ENCODE results near the gene SUOX. TPM values are rescaled to one million over a fixed set of nuclear protein-coding genes. Genes with fewer than 3 reads are reported as not detected.
A peak's percentile ranks its signal among the peaks of the same experiment; 100 is the strongest.

Gene SUOX
- total RNA-seq, 2 experiments from 2014 or later = 2.4 to 2.7 TPM

GRCh38 chr12:56021889-56022497 lies 24.9 kb downstream of the SUOX start:
- Mint-ChIP-seq H3K27me3 (no peaks in the 10 kb centered on the region), H3K36me3 (peaks cover 2% of the 10 kb centered on the region), H3K27ac (peak overlapping the region; percentile 80), H3K4me1 (ENCODE audit: low read depth) (peaks cover 29% of the 10 kb centered on the region), H3K4me3 (peak overlapping the region; percentile 83), H3K9me3 (no peaks in the 10 kb centered on the region)
- DNase-seq = no peak
- ChIA-PET POLR2A (interaction anchor here (0.6 to 0.9 kb wide), 3 partner anchors 19 to 103 kb away, joined by 3 to 4 read pairs (median 3); no protein-coding TSS in a partner anchor), CTCF (interaction anchor here (1.0 to 5.1 kb wide), 5 partner anchors 18 to 284 kb away, joined by 3 to 35 read pairs (median 4); partner anchors contain the start of gene SUOX)
- intact Hi-C loops (cut with micrococcal nuclease) = loop anchor here (1.0 to 2.0 kb wide), 2 partner anchors 15 to 19 kb away; partner anchors contain the start of gene RPS26

GRCh38 chr12:56028511-56029165 lies 31.6 kb downstream of the SUOX start:
- DNase-seq = no peak
- Mint-ChIP-seq H3K27ac (no peak overlapping the region), H3K27me3 (no peaks in the 10 kb centered on the region), H3K36me3 (peaks cover 26% of the 10 kb centered on the region), H3K4me3 (no peak overlapping the region), H3K9me3 (no peaks in the 10 kb centered on the region), H3K4me1 (ENCODE audit: low read depth) (peaks cover 21% of the 10 kb centered on the region)
- intact Hi-C loops (cut with micrococcal nuclease) = loop anchor here (1.0 kb wide), 1 partner anchor 32 kb away; no protein-coding TSS in a partner anchor
- ChIA-PET CTCF (interaction anchor here (0.6 to 4.6 kb wide), 10 partner anchors 10 to 290 kb away, joined by 3 to 102 read pairs (median 6); partner anchors contain the start of gene SUOX), POLR2A (no interaction called here)

GRCh38 chr12:56029166-56029519 lies 32.1 kb downstream of the SUOX start:
- no peak overlapping the region for H3K27ac Mint-ChIP-seq
- intact Hi-C loops (cut with micrococcal nuclease) = loop anchor here (1.0 kb wide), 1 partner anchor 33 kb away; no protein-coding TSS in a partner anchor
- H3K27me3 Mint-ChIP-seq = no peaks in the 10 kb centered on the region
- H3K4me1 Mint-ChIP-seq (ENCODE audit: low read depth) = peaks cover 19% of the 10 kb centered on the region
- H3K4me3 Mint-ChIP-seq = no peak overlapping the region
- ChIA-PET POLR2A (no interaction called here), CTCF (interaction anchor here (0.6 to 4.6 kb wide), 21 partner anchors 10 to 1550 kb away, joined by 3 to 102 read pairs (median 3); partner anchors contain the start of genes RAB5B and SUOX)
- peaks cover 27% of the 10 kb centered on the region for H3K36me3 Mint-ChIP-seq
- no peak for DNase-seq
- no peaks in the 10 kb centered on the region for H3K9me3 Mint-ChIP-seq

- DNase-seq = peak; percentile 54
- Mint-ChIP-seq H3K27ac (no peak overlapping the region), H3K4me1 (ENCODE audit: low read depth) (peaks cover 19% of the 10 kb centered on the region), H3K9me3 (no peaks in the 10 kb centered on the region), H3K27me3 (no peaks in the 10 kb centered on the region), H3K36me3 (peaks cover 30% of the 10 kb centered on the region), H3K4me3 (no peak overlapping the region)
- intact Hi-C loops (cut with micrococcal nuclease) = loop anchor here (1.0 kb wide), 1 partner anchor 33 kb away; no protein-coding TSS in a partner anchor
- ChIA-PET CTCF (interaction anchor here (0.6 to 4.6 kb wide), 22 partner anchors 10 to 1550 kb away, joined by 3 to 102 read pairs (median 3); partner anchors contain the start of genes RAB5B and SUOX), POLR2A (no interaction called here)
Measured at GRCh38 chr12:56029666-56030293, 32.7 kb downstream of the SUOX start.

- peak; percentile 36 for DNase-seq
- CTCF ChIA-PET = interaction anchor here (4.6 kb wide), 1 partner anchor 36 kb away, joined by 20 read pairs; the partner anchor contains the start of gene SUOX
- Mint-ChIP-seq H3K9me3 (no peaks in the 10 kb centered on the region), H3K4me1 (ENCODE audit: low read depth) (peaks cover 19% of the 10 kb centered on the region), H3K27ac (peak overlapping the region; percentile 55), H3K36me3 (peaks cover 36% of the 10 kb centered on the region), H3K27me3 (no peaks in the 10 kb centered on the region), H3K4me3 (no peak overlapping the region)
- intact Hi-C loops (cut with micrococcal nuclease) = no loop called here
- POLR2A ChIA-PET = no interaction called here
Measured at GRCh38 chr12:56031987-56032386, 34.9 kb downstream of the SUOX start.

GRCh38 chr12:56034586-56035332 lies 37.7 kb downstream of the SUOX start:
- H3K4me1 Mint-ChIP-seq (ENCODE audit: low read depth) = peaks cover 18% of the 10 kb centered on the region

GRCh38 chr12:56037161-56037560 lies 40.1 kb downstream of the SUOX start:
- ChIA-PET CTCF (interaction anchor here (2.2 kb wide), 1 partner anchor 10 kb away, joined by 7 read pairs; no protein-coding TSS in a partner anchor), POLR2A (no interaction called here)
- Mint-ChIP-seq H3K36me3 (peaks cover 30% of the 10 kb centered on the region), H3K27ac (no peak overlapping the region), H3K4me1 (ENCODE audit: low read depth) (peaks cover 25% of the 10 kb centered on the region), H3K27me3 (no peaks in the 10 kb centered on the region), H3K4me3 (no peak overlapping the region), H3K9me3 (no peaks in the 10 kb centered on the region)
- DNase-seq = no peak
- intact Hi-C loops (cut with micrococcal nuclease) = no loop called here

More at GRCh38 chr12:56034586-56035332, 37.7 kb downstream of the SUOX start:
- POLR2A ChIA-PET = no interaction called here
- intact Hi-C loops (cut with micrococcal nuclease) = no loop called here
- no peak overlapping the region for H3K4me3 Mint-ChIP-seq
- DNase-seq = peak; percentile 17
- no peak overlapping the region for H3K27ac Mint-ChIP-seq
- peaks cover 34% of the 10 kb centered on the region for H3K36me3 Mint-ChIP-seq
- CTCF ChIA-PET = interaction anchor here (4.6 kb wide), 1 partner anchor 39 kb away, joined by 20 read pairs; the partner anchor contains the start of gene SUOX
- H3K9me3 Mint-ChIP-seq = no peaks in the 10 kb centered on the region
- H3K27me3 Mint-ChIP-seq = no peaks in the 10 kb centered on the region

- Mint-ChIP-seq H3K9me3 (no peaks in the 10 kb centered on the region), H3K36me3 (peaks cover 30% of the 10 kb centered on the region), H3K4me3 (no peak overlapping the region), H3K27ac (no peak overlapping the region), H3K4me1 (ENCODE audit: low read depth) (peaks cover 25% of the 10 kb centered on the region), H3K27me3 (no peaks in the 10 kb centered on the region)
- intact Hi-C loops (cut with micrococcal nuclease) = no loop called here
- ChIA-PET POLR2A (no interaction called here), CTCF (interaction anchor here (0.6 to 2.2 kb wide), 2 partner anchors 9 to 67 kb away, joined by 3 to 7 read pairs; no protein-coding TSS in a partner anchor)
- DNase-seq = no peak
Measured at GRCh38 chr12:56038022-56038655, 41.1 kb downstream of the SUOX start.

GRCh38 chr12:56040151-56040550 lies 43.1 kb downstream of the SUOX start:
- H3K27me3 Mint-ChIP-seq = no peaks in the 10 kb centered on the region
- CTCF ChIA-PET = interaction anchor here (0.6 to 3.2 kb wide), 10 partner anchors 11 to 392 kb away, joined by 3 to 26 read pairs (median 6); partner anchors contain the start of genes ESYT1, IKZF4 and PA2G4
- intact Hi-C loops (cut with micrococcal nuclease) = loop anchor here (2.0 to 10.0 kb wide), 5 partner anchors 19 to 595 kb away; partner anchors contain the start of genes BAZ2A, IKZF4, NABP2 and RNF41
- peak overlapping the region; percentile 98 for H3K27ac Mint-ChIP-seq
- no peaks in the 10 kb centered on the region for H3K9me3 Mint-ChIP-seq
- peak overlapping the region; percentile 98 for H3K4me3 Mint-ChIP-seq
- peaks cover 37% of the 10 kb centered on the region for H3K36me3 Mint-ChIP-seq
- H3K4me1 Mint-ChIP-seq (ENCODE audit: low read depth) = peaks cover 34% of the 10 kb centered on the region
- peak; percentile 41 for DNase-seq
- POLR2A ChIA-PET = interaction anchor here (0.6 to 1.4 kb wide), 4 partner anchors 18 to 1491 kb away, joined by 3 to 4 read pairs (median 4); partner anchors contain the start of gene IKZF4

GRCh38 chr12:56040963-56041551 lies 44.0 kb downstream of the SUOX start:
- Mint-ChIP-seq H3K9me3 (no peaks in the 10 kb centered on the region), H3K27me3 (no peaks in the 10 kb centered on the region), H3K4me1 (ENCODE audit: low read depth) (peaks cover 40% of the 10 kb centered on the region), H3K27ac (peak overlapping the region; percentile 98), H3K4me3 (peak overlapping the region; percentile 98), H3K36me3 (peaks cover 34% of the 10 kb centered on the region)
- intact Hi-C loops (cut with micrococcal nuclease) = loop anchor here (1.0 to 10.0 kb wide), 11 partner anchors 20 to 594 kb away; partner anchors contain the start of genes BAZ2A, IKZF4, NABP2 and PA2G4
- ChIA-PET POLR2A (interaction anchor here (0.8 to 1.4 kb wide), 4 partner anchors 19 to 43 kb away, joined by 3 to 4 read pairs (median 4); partner anchors contain the start of genes IKZF4 and SUOX), CTCF (interaction anchor here (1.0 to 3.2 kb wide), 9 partner anchors 12 to 303 kb away, joined by 3 to 26 read pairs (median 6); partner anchors contain the start of genes ESYT1, IKZF4 and PA2G4)
- peak; percentile 26 for DNase-seq
